Vagina (tissue), 2 donors: ENCODE data around the gene PGP. TPM values are rescaled to one million over a fixed set of nuclear protein-coding genes. Genes with fewer than 3 reads are reported as not detected.

Experiments used
- DNase-seq, 2 donors: peaks; one replicate each; pipeline ENCODE4 v3.0.0-alpha.2; 2017; ENCODE audit errors: extremely low spot score in 2 of 2
- H3K27ac ChIP-seq: fragments of 200-600 bp; sonication (generic); one replicate; pipeline ENCODE4 v1.5.1; 2019
- H3K27me3 ChIP-seq: fragments of 200-600 bp; sonication (generic); one replicate; pipeline ENCODE4 v1.5.1; 2019
- H3K36me3 ChIP-seq, 2 donors: fragments of 200-600 bp; sonication (generic); one replicate each; pipeline ENCODE4 v1.5.1; 2017 to 2019
- H3K4me1 ChIP-seq: fragments of 200-600 bp; sonication (generic); one replicate; pipeline ENCODE4 v1.5.1; 2019
- H3K4me3 ChIP-seq, 2 donors: fragments of 200-600 bp; sonication (generic); 1 replicate in 1 of 2; 2 replicates in 1 of 2; pipeline ENCODE4 v1.5.1; 2016 to 2019
- H3K9me3 ChIP-seq: fragments of 200-600 bp; sonication (generic); one replicate; pipeline ENCODE4 v1.5.1; 2019
- CTCF ChIP-seq, 3 experiments: fragments of 450-650 bp in 2 of 3; fragments of 200-600 bp in 1 of 3; sonication (generic) in 1 of 3; IDR thresholded peaks; one replicate each; pipeline ENCODE4 v1.5.1; 2017 to 2019; ENCODE audit warnings: antibody characterized with exemption in 3 of 3, mild to moderate bottlenecking in 2 of 3, moderate library complexity in 2 of 3
- POLR2A ChIP-seq, 2 donors: fragments of 450-650 bp; IDR thresholded peaks; one replicate each; pipeline ENCODE4 v1.6.1; 2017; ENCODE audit warnings: antibody characterized with exemption in 2 of 2, mild to moderate bottlenecking in 2 of 2, moderate library complexity in 2 of 2
- POLR2AphosphoS5 ChIP-seq, 2 donors: sonication (generic); formaldehyde crosslinking; IDR thresholded peaks; one replicate each; pipeline ENCODE4 v1.9.0; 2017; ENCODE audit warnings: antibody characterized with exemption in 2 of 2, mild to moderate bottlenecking in 2 of 2, low read depth in 1 of 2; ENCODE audit not compliant: insufficient read depth in 1 of 2
- intact Hi-C: fragments of 100-400 bp; cut with DNase I; formaldehyde crosslinking; loops from one replicate; pipeline ENCODE4 v1.15.1; 2023
- total RNA-seq: library from RNA; depleted of rRNA; stranded (reverse); fragments of >200 nt; gene quantifications from one replicate; pipeline ENCODE4 v1.2.3, GENCODE V29; 2016

PGP gene
- total RNA-seq, 1 donor from 2014 or later = 15.5 TPM

DNA sequence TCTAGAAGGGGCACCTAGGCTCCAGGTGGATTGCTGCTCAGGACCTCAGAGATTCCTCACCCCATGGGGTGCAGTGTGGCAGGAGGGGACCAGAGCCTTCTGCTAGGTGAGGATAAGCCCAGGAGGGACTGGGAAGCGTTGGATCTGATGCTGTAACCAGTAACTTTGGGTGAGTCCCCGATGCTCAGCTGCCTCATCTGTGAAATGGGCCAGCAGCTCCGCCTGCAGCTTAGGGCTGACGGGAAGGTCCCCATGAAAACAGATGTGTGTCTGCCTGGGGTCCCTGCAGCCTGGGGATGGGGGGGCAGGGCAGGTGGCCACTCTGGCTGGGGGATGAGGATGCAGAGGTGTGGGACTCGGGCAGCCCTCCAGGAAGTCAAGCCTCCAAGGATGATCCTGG is 15.5 kb downstream of the PGP start:
- intact Hi-C loops = no loop called here
- Histone ChIP-seq H3K27ac (no peak overlapping the region), H3K4me3 (no peak overlapping the region), H3K4me1 (peaks cover 18% of the 10 kb centered on the region), H3K9me3 (no peaks in the 10 kb centered on the region), H3K36me3 (no peaks in the 10 kb centered on the region), H3K27me3 (peaks cover 11% of the 10 kb centered on the region)
- TF ChIP-seq CTCF (IDR thresholded peaks at IDR 0.05) (no peak), POLR2AphosphoS5 (IDR thresholded peaks at IDR 0.05; ENCODE audit: insufficient read depth in 1 of 2, low read depth in 1 of 2) (no peak), POLR2A (IDR thresholded peaks at IDR 0.05) (no peak)
- no peak for DNase-seq

GRCh38 chr16:2198283-2198682 is 16.4 kb downstream of the PGP start:
- no peak for TF ChIP-seq POLR2A (IDR thresholded peaks at IDR 0.05)
- TF ChIP-seq POLR2AphosphoS5 (IDR thresholded peaks at IDR 0.05; ENCODE audit: insufficient read depth in 1 of 2, low read depth in 1 of 2) = no peak
- TF ChIP-seq CTCF (IDR thresholded peaks at IDR 0.05) = no peak
- no peak for DNase-seq
- Histone ChIP-seq H3K4me3 (no peak overlapping the region), H3K9me3 (no peaks in the 10 kb centered on the region), H3K36me3 (no peaks in the 10 kb centered on the region), H3K4me1 (peaks cover 18% of the 10 kb centered on the region), H3K27me3 (peaks cover 11% of the 10 kb centered on the region), H3K27ac (no peak overlapping the region)
- intact Hi-C loops = no loop called here

GRCh38 chr16:2197765-2198164 is 16.9 kb downstream of the PGP start:
- DNase-seq = no peak
- intact Hi-C loops = no loop called here
- TF ChIP-seq POLR2AphosphoS5 (IDR thresholded peaks at IDR 0.05; ENCODE audit: insufficient read depth in 1 of 2, low read depth in 1 of 2) (no peak), POLR2A (IDR thresholded peaks at IDR 0.05) (no peak), CTCF (IDR thresholded peaks at IDR 0.05) (no peak)
- Histone ChIP-seq H3K36me3 (no peaks in the 10 kb centered on the region), H3K4me1 (peaks cover 18% of the 10 kb centered on the region), H3K9me3 (no peaks in the 10 kb centered on the region), H3K4me3 (no peak overlapping the region), H3K27ac (no peak overlapping the region), H3K27me3 (peaks cover 11% of the 10 kb centered on the region)

DNA sequence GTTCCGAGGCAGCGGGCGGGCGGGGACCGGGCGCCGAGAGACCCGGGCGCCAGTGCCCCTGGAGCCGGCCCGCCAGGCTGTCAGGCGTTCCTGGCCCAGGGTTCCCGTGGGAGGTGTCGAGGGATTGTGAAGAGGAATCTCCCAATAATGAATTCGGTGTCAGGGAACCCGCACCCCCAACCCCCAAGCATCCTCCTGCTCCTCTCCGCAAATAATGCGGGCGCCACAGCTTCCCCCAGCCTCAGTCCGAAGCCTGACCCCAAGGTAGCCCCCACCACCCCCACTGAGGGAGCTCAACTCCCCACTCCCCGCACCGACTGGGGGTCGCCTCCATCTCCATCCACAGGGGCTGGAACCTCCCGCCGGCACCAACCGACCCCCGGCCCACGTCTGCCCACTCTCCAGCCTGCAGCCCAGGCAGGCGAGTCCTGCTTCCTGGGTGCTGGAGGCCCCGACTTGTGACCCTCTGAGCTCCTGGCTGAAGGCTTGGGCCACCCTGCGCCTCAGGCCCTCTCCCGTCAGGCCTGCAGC is 17.6 kb downstream of the PGP start:
- H3K27me3 ChIP-seq = peaks cover 11% of the 10 kb centered on the region
- H3K4me3 ChIP-seq = peak overlapping the region in 1 of 2 donors; percentile 37
- peaks cover 18% of the 10 kb centered on the region for H3K4me1 ChIP-seq
- H3K27ac ChIP-seq = no peak overlapping the region
- TF ChIP-seq POLR2A (IDR thresholded peaks at IDR 0.05) (no peak), CTCF (IDR thresholded peaks at IDR 0.05) (no peak), POLR2AphosphoS5 (IDR thresholded peaks at IDR 0.05; ENCODE audit: insufficient read depth in 1 of 2, low read depth in 1 of 2) (no peak)
- intact Hi-C loops = no loop called here
- no peaks in the 10 kb centered on the region for H3K36me3 ChIP-seq
- DNase-seq = no peak
- H3K9me3 ChIP-seq = no peaks in the 10 kb centered on the region

DNA sequence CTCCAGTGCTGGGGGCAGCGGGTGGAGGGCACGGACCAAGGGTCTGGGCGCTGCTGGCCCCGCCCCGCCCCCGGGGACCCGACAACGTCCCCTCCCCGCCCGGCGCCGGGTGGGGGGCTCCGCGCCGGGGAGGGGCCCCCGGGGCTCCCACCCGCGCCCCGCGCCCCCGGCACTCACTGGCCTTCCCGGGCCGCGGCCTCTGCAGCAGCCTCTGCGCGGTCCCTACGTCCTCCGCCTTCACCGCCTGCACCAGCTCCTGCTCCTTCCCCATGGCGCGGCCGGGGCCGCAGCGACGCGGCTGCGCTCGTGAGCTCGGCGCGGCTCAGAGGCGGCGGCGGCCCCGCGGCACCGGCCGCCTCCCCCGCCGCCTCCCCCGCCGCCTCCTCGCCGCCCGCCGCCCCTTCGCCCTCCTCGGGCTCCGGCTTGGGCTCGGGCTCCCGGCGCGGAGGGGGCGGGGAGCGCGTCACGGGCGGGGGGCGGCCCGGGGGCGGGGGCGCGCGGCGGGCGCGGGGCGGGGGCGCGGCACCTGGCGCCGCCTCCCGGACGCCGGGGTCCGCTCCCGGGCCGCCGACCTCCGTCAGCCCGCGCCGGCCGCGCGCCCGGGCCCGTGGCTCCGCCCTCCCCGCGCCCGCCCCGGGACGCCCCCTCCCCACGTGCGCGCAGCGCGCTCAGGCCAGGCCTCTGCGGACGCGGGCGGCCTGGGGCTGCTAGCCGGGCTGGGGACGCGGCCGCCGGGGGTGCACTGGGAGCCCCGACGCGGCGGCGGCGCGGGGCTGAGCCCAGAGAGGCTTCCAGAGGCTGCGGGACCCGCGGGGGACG is 18.3 kb downstream of the PGP start, which contains the start of gene CASKIN1:
Gene CASKIN1, minus strand, starts transcription at position 444 of the 819 bp plus-strand sequence. Its CDS starts 173 bp downstream, at position 271.
- DNase-seq = no peak
- TF ChIP-seq POLR2A (IDR thresholded peaks at IDR 0.05) = no peak
- no peak for TF ChIP-seq CTCF (IDR thresholded peaks at IDR 0.05)
- TF ChIP-seq POLR2AphosphoS5 (IDR thresholded peaks at IDR 0.05; ENCODE audit: insufficient read depth in 1 of 2, low read depth in 1 of 2) = no peak
- Histone ChIP-seq H3K27ac (no peak within 1 kb of the TSS), H3K4me1 (peaks cover 18% of the 10 kb centered on the region), H3K36me3 (no peaks in the 10 kb centered on the region), H3K4me3 (peak within 1 kb of the TSS; percentile 36 to 55), H3K9me3 (no peaks in the 10 kb centered on the region), H3K27me3 (peaks cover 11% of the 10 kb centered on the region)
- intact Hi-C loops = no loop called here
